BE2C (cell line): ENCODE data around the gene MYADML2.

Experiments
- DNase-seq: peaks from one replicate; pipeline ENCODE4 v3.0.0-alpha.2; 2020
- H3K27me3 ChIP-seq: fragments of 250-450 bp; sonication (Bioruptor Pico); 2 replicates; pipeline ENCODE4 v1.5.1; 2020; ENCODE audit warnings: mild to moderate bottlenecking
- H3K36me3 ChIP-seq: fragments of 250-450 bp; sonication (Bioruptor Pico); 2 replicates; pipeline ENCODE4 v1.5.1; 2020; ENCODE audit warnings: mild to moderate bottlenecking
- H3K4me1 ChIP-seq: fragments of 250-450 bp; sonication (Bioruptor Pico); 2 replicates; pipeline ENCODE4 v1.5.1; 2020
- H3K4me3 ChIP-seq: 2 replicates; pipeline ENCODE4 v1.5.1; 2011; ENCODE audit warnings: low read depth, low read length
- H3K9me3 ChIP-seq: fragments of 250-450 bp; sonication (Bioruptor Pico); 2 replicates; pipeline ENCODE4 v1.5.1; 2020
- TF ChIP-seq, protein P1 (sequence below): IDR thresholded peaks from 2 replicates; pipeline ENCODE4 v1.5.1; 2012; ENCODE audit warnings: mild to moderate bottlenecking, low read depth, low read length

Gene MYADML2

DNA sequence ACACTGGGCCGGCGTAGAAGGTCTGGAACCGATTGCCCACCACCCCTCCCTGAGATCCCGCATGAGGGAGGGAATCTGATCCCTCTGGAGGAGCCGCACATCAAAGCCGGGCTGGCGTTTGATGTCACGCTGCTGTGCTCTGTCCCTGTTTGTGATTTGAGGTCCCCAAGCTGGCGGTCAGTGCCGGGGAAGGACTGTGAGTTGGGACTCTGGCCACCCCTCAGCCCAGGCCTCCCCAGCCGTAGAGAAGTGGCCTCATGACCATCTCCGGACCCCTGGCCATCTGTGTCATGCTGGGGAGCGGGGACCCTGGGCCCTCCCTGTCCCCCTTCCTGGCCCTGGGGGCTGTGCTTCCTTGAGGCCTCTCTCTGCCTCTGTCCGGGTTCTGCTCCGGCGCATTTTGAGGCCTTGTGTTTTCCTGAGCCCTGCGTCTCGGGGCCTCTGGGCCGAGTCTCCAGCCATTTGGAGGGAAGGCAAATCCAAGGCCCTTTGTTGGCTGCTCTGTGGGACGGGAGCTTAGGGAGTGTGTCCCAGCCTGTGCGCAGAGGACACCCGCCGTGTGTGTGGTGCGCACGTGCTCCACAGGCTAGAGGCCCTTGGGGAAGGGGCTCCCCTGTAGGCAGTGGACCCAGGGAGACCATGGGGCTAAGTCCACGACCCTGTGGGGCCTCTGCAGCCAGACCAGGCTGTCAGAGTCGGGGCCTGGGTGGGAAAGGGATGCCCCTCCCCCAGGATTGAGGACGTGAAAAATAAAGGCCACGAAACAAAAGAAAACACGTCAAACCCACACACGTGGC lies 45.5 kb upstream of the MYADML2 start:
- TF ChIP-seq, protein P1, sequence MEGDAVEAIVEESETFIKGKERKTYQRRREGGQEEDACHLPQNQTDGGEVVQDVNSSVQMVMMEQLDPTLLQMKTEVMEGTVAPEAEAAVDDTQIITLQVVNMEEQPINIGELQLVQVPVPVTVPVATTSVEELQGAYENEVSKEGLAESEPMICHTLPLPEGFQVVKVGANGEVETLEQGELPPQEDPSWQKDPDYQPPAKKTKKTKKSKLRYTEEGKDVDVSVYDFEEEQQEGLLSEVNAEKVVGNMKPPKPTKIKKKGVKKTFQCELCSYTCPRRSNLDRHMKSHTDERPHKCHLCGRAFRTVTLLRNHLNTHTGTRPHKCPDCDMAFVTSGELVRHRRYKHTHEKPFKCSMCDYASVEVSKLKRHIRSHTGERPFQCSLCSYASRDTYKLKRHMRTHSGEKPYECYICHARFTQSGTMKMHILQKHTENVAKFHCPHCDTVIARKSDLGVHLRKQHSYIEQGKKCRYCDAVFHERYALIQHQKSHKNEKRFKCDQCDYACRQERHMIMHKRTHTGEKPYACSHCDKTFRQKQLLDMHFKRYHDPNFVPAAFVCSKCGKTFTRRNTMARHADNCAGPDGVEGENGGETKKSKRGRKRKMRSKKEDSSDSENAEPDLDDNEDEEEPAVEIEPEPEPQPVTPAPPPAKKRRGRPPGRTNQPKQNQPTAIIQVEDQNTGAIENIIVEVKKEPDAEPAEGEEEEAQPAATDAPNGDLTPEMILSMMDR, result no peak
- Histone ChIP-seq H3K4me1 (peaks cover 23% of the 10 kb centered on the region), H3K36me3 (no peaks in the 10 kb centered on the region; the same call in none of the 2 replicates), H3K9me3 (no peaks in the 10 kb centered on the region), H3K27me3 (no peaks in the 10 kb centered on the region), H3K4me3 (peak overlapping the region; percentile 18)
- DNase-seq, result no peak

- H3K4me3 ChIP-seq, result peak overlapping the region; percentile 18
- DNase-seq, result peak; percentile 91
- TF ChIP-seq, protein P1, result peak; percentile 17; the same call in 1 of the 2 replicates
Measured at GRCh38 chr17:81991684-81992305, 44.8 kb upstream of the MYADML2 start.

GRCh38 chr17:81990836-81991683 lies 44.0 kb upstream of the MYADML2 start:
- TF ChIP-seq, protein P1, result no peak
- no peak overlapping the region for H3K4me3 ChIP-seq
- H3K36me3 ChIP-seq, result peaks cover 4% of the 10 kb centered on the region
- DNase-seq, result peak; percentile 18
- H3K9me3 ChIP-seq, result no peaks in the 10 kb centered on the region
- H3K4me1 ChIP-seq, result peaks cover 23% of the 10 kb centered on the region
- no peaks in the 10 kb centered on the region for H3K27me3 ChIP-seq

More at GRCh38 chr17:81991684-81992305, 44.8 kb upstream of the MYADML2 start:
- Histone ChIP-seq H3K4me1 (peaks cover 23% of the 10 kb centered on the region), H3K27me3 (no peaks in the 10 kb centered on the region), H3K9me3 (no peaks in the 10 kb centered on the region), H3K36me3 (no peaks in the 10 kb centered on the region; the same call in none of the 2 replicates)

DNA sequence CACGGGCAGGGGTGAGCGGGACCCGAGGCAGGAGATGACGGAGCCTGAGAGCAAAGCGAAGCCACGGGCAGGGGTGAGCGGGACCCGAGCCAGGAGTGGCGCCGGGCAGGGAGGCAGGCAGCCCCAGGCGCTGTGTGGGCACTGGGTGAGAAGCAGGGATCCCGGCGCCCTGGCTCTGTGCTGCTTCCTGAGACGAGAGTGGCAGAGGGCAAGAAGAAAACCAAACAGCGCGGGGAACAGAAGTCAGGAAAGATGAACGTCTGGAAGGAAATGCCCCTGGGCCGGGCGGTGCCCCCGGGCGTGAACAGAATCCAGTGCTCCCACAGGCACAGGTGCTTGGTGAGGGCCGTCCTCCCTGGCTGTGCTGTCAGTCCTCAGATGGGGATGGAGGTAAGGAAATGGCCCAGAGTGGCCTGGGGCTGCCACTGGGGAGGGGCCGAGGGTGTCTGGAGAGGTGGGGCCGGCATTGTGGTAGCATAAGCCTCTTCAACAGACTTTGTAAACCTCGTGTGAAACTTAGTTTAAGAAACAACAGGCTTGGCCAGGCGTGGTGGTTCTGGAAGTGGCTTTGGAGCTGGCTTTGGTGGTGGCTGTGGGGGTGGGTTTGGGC lies 40.2 kb upstream of the MYADML2 start:
- TF ChIP-seq, protein P1, result no peak
- no peaks in the 10 kb centered on the region for H3K27me3 ChIP-seq
- H3K4me3 ChIP-seq, result no peak overlapping the region
- DNase-seq, result no peak
- peaks cover 19% of the 10 kb centered on the region for H3K36me3 ChIP-seq
- H3K4me1 ChIP-seq, result peaks cover 16% of the 10 kb centered on the region
- H3K9me3 ChIP-seq, result no peaks in the 10 kb centered on the region

GRCh38 chr17:81986606-81987005 lies 39.6 kb upstream of the MYADML2 start:
- Histone ChIP-seq H3K9me3 (no peaks in the 10 kb centered on the region), H3K4me3 (no peak overlapping the region), H3K27me3 (no peaks in the 10 kb centered on the region), H3K4me1 (peaks cover 9% of the 10 kb centered on the region), H3K36me3 (peaks cover 19% of the 10 kb centered on the region)
- TF ChIP-seq, protein P1, result no peak
- peak; percentile 9 for DNase-seq
